ENCODE measurements around the gene ZNF865.

ZNF865 gene

GRCh38 chr19:55644842-55645511, 39.5 kb downstream of the ZNF865 start:
- TF ChIP-seq REST (IDR thresholded peaks at IDR 0.05; ENCODE audit: insufficient read depth in 1 of 2, low read depth in 2 of 2, low read length in 2 of 2) (no peak), TAF1 (IDR thresholded peaks at IDR 0.05; ENCODE audit: borderline replicate concordance, insufficient read depth, low read length) (no peak), POLR2AphosphoS5 (IDR thresholded peaks at IDR 0.05; ENCODE audit: low read depth, low read length) (no peak), FOXP2 (optimal IDR thresholded peaks at IDR 0.05; ENCODE audit: borderline replicate concordance, extremely low read depth, extremely low read length, insufficient read depth) (no peak), SIN3A (IDR thresholded peaks at IDR 0.05; ENCODE audit: borderline replicate concordance, insufficient read depth, low read length) (no peak)

- no peak for TF ChIP-seq POLR2AphosphoS5 (IDR thresholded peaks at IDR 0.05; ENCODE audit: low read depth, low read length)
Measured at GRCh38 chr19:55645512-55645881, 40.0 kb downstream of the ZNF865 start.

- TF ChIP-seq SIN3A (IDR thresholded peaks at IDR 0.05; ENCODE audit: borderline replicate concordance, insufficient read depth, low read length) = no peak
- TF ChIP-seq POLR2AphosphoS5 (IDR thresholded peaks at IDR 0.05; ENCODE audit: low read depth, low read length) = peak; percentile 44; the same call in 1 of the 2 replicates
Measured at GRCh38 chr19:55646889-55647731, 41.7 kb downstream of the ZNF865 start.

GRCh38 chr19:55647732-55648584, 42.5 kb downstream of the ZNF865 start, which contains the start of gene CCDC106:
Gene CCDC106 (plus strand): TSS chr19:55648212. CDS start chr19:55649047, 835 bp downstream.
- TF ChIP-seq POLR2AphosphoS5 (IDR thresholded peaks at IDR 0.05; ENCODE audit: low read depth, low read length) = no peak
- TF ChIP-seq TAF1 (IDR thresholded peaks at IDR 0.05; ENCODE audit: borderline replicate concordance, insufficient read depth, low read length) = 0 out of 2 replicates have a peak, but pooled peaks have one; percentile 12
- no peak for TF ChIP-seq REST (IDR thresholded peaks at IDR 0.05; ENCODE audit: insufficient read depth in 1 of 2, low read depth in 2 of 2, low read length in 2 of 2)
- TF ChIP-seq FOXP2 (optimal IDR thresholded peaks at IDR 0.05; ENCODE audit: borderline replicate concordance, extremely low read depth, extremely low read length, insufficient read depth) = peak; percentile 78
- no peak for TF ChIP-seq SIN3A (IDR thresholded peaks at IDR 0.05; ENCODE audit: borderline replicate concordance, insufficient read depth, low read length)

GRCh38 chr19:55648585-55649267, 43.3 kb downstream of the ZNF865 start:
- TF ChIP-seq REST (IDR thresholded peaks at IDR 0.05; ENCODE audit: insufficient read depth in 1 of 2, low read depth in 2 of 2, low read length in 2 of 2) (no peak), TAF1 (IDR thresholded peaks at IDR 0.05; ENCODE audit: borderline replicate concordance, insufficient read depth, low read length) (no peak), SIN3A (IDR thresholded peaks at IDR 0.05; ENCODE audit: borderline replicate concordance, insufficient read depth, low read length) (no peak), FOXP2 (optimal IDR thresholded peaks at IDR 0.05; ENCODE audit: borderline replicate concordance, extremely low read depth, extremely low read length, insufficient read depth) (no peak), POLR2AphosphoS5 (IDR thresholded peaks at IDR 0.05; ENCODE audit: low read depth, low read length) (no peak)

Data from PFSK-1 (cell line).